B cell (primary cell): ENCODE results near the gene CDC42BPB.

Source experiments
- CTCF ChIP-seq: fragments of 200-600 bp; IDR thresholded peaks from one replicate; pipeline ENCODE4 v1.8.0; 2022; ENCODE audit warnings: antibody characterized with exemption, mild to moderate bottlenecking
- EZH2 ChIP-seq: IDR thresholded peaks from 2 replicates; pipeline ENCODE4 v1.6.1; 2012; ENCODE audit warnings: borderline replicate concordance, low read depth, mild to moderate bottlenecking, moderate library complexity, low read length; ENCODE audit not compliant: insufficient read depth, poor library complexity, severe bottlenecking

- no peak for TF ChIP-seq CTCF
- TF ChIP-seq EZH2: no peak
Observed at GRCh38 chr14:103019236-103019635, 38.1 kb downstream of the CDC42BPB start.
